GM21423 (cell line): ENCODE results near the gene FOXL1.

Experiments
- ATAC-seq: cut with Tn5 transposase; IDR thresholded peaks from one replicate; pipeline ENCODE4 v1.9.1; 2021; ENCODE audit warnings: mild to moderate bottlenecking, moderate library complexity; ENCODE audit not compliant: unreplicated experiment

FOXL1 gene

GRCh38 chr16:86578061-86578599 lies at the start of gene FOXL1:
FOXL1 (plus strand) TSS chr16:86578549; CDS start chr16:86578724, 175 bp downstream.
- ATAC-seq, result no peak

- no peak for ATAC-seq
These were observed 49.2 kb upstream of the FOXL1 start for GRCh38 chr16:86529160-86529559.

- no peak for ATAC-seq
These were observed 47.8 kb upstream of the FOXL1 start for GRCh38 chr16:86530251-86531190.

GRCh38 chr16:86531191-86531545 lies 47.2 kb upstream of the FOXL1 start:
- no peak for ATAC-seq

GRCh38 chr16:86531641-86532525 lies 46.5 kb upstream of the FOXL1 start:
- ATAC-seq, result no peak

GRCh38 chr16:86532526-86532815 lies 45.9 kb upstream of the FOXL1 start:
- no peak for ATAC-seq

GRCh38 chr16:86533076-86533475 lies 45.3 kb upstream of the FOXL1 start:
- no peak for ATAC-seq

- ATAC-seq, result no peak
These were observed 44.5 kb upstream of the FOXL1 start for GRCh38 chr16:86533767-86534351.

GRCh38 chr16:86534779-86535615 lies 43.4 kb upstream of the FOXL1 start:
- ATAC-seq, result no peak

- ATAC-seq, result no peak
These were observed 41.7 kb upstream of the FOXL1 start for GRCh38 chr16:86536621-86537020.

- ATAC-seq, result no peak
These were observed 40.9 kb upstream of the FOXL1 start for GRCh38 chr16:86537486-86537885.

GRCh38 chr16:86538196-86538780 lies 40.1 kb upstream of the FOXL1 start:
- ATAC-seq, result no peak

- no peak for ATAC-seq
These were observed 37.5 kb upstream of the FOXL1 start for GRCh38 chr16:86540894-86541293.

GRCh38 chr16:86541560-86541959 lies 36.8 kb upstream of the FOXL1 start:
- ATAC-seq, result no peak

GRCh38 chr16:86542756-86543750 lies 35.3 kb upstream of the FOXL1 start:
- ATAC-seq, result no peak

- no peak for ATAC-seq
These were observed 32.9 kb upstream of the FOXL1 start for GRCh38 chr16:86545481-86545880.

GRCh38 chr16:86545954-86546637 lies 32.3 kb upstream of the FOXL1 start:
- no peak for ATAC-seq

GRCh38 chr16:86546638-86547013 lies 31.7 kb upstream of the FOXL1 start:
- ATAC-seq, result no peak
